Prostate gland (tissue), 2 donors: ENCODE results near the gene PIK3C3.

Experiments used
- POLR2A ChIP-seq: fragments of 450-650 bp; IDR thresholded peaks from one replicate; pipeline ENCODE4 v1.6.1; 2016; ENCODE audit warnings: antibody characterized with exemption, mild to moderate bottlenecking
- POLR2AphosphoS5 ChIP-seq: sonication (generic); formaldehyde crosslinking; IDR thresholded peaks from one replicate; pipeline ENCODE4 v1.6.1; 2017; ENCODE audit warnings: antibody characterized with exemption
- TF ChIP-seq, protein P1 (sequence below), 4 experiments: fragments of 200-600 bp in 2 of 4; fragments of 450-650 bp in 2 of 4; sonication (generic) in 2 of 4; IDR thresholded peaks; 1 replicate in 3 of 4; 2 replicates in 1 of 4; pipeline ENCODE4 v1.5.1; 2016 to 2019; ENCODE audit warnings: antibody characterized with exemption in 4 of 4, mild to moderate bottlenecking in 2 of 4, moderate library complexity in 2 of 4

DNA sequence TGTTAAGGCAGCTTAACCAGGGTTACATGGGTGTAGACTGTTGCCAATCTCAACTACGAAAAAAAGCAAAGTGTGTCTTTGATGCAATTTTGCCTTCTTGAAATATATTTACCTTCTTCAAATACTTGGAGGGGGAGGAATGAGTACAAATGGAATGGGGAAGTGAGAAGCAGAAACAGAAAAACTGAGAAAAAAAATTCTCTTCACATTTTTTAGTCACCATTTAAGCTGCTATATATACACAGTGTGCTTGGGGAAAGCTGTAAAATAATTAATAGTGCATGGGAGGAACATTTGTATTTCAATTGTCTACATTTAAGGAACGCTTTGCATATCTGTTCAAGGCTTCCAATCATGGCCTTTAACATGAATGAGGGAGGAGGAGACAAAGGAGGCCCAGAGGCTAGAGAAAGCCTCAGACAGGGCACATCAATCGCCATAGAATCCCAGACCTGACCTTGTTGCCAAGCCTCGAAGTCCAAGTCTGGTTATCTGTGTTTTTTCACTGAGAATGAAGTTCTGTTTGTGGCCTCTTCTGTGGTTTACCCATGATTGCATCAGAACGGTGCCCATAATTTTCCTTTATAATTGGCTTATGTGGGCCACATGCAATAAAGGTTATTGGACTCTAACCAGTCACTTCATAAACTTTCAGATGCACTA, 158.6 kb downstream of the PIK3C3 start:
- TF ChIP-seq, protein P1, sequence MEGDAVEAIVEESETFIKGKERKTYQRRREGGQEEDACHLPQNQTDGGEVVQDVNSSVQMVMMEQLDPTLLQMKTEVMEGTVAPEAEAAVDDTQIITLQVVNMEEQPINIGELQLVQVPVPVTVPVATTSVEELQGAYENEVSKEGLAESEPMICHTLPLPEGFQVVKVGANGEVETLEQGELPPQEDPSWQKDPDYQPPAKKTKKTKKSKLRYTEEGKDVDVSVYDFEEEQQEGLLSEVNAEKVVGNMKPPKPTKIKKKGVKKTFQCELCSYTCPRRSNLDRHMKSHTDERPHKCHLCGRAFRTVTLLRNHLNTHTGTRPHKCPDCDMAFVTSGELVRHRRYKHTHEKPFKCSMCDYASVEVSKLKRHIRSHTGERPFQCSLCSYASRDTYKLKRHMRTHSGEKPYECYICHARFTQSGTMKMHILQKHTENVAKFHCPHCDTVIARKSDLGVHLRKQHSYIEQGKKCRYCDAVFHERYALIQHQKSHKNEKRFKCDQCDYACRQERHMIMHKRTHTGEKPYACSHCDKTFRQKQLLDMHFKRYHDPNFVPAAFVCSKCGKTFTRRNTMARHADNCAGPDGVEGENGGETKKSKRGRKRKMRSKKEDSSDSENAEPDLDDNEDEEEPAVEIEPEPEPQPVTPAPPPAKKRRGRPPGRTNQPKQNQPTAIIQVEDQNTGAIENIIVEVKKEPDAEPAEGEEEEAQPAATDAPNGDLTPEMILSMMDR (IDR thresholded peaks at IDR 0.05), result no peak
- TF ChIP-seq POLR2A, result no peak
- no peak for TF ChIP-seq POLR2AphosphoS5
